ENCODE data around the gene MTREX. TPM values are rescaled to one million over a fixed set of nuclear protein-coding genes. Genes with fewer than 3 reads are reported as not detected.

MTREX gene
- polyA plus RNA-seq, 3 donors, result 10.2 to 14.4 (median 12.2) TPM

- H3K36me3 ChIP-seq (replicated peaks in 1 of 2; ENCODE audit: control insufficient read depth in 1 of 2, insufficient read depth in 2 of 2, low read length in 2 of 2), result peaks cover 30 to 76% of the 10 kb centered on the region in 2 donors
- H3K27me3 Mint-ChIP-seq (ENCODE audit: low read depth in 3 of 3), result no peaks in the 10 kb centered on the region
- no CpG with 5 or more reads among the region's 1 CpG for WGBS (ENCODE audit: insufficient coverage)
- H3K36me3 Mint-ChIP-seq, result peaks cover 50 to 52% of the 10 kb centered on the region in 2 donors
- no peak overlapping the region for H3K4me2 ChIP-seq (replicated peaks; ENCODE audit: extremely low read depth, low read length, poor library complexity, severe bottlenecking)
- peaks cover 4% of the 10 kb centered on the region for H4K20me1 ChIP-seq (ENCODE audit: insufficient read depth, low read length)
- H3K79me2 ChIP-seq (ENCODE audit: insufficient read depth, low read length), result no peaks in the 10 kb centered on the region
- peaks cover 0 to 5% of the 10 kb centered on the region in 2 donors for H3K4me1 ChIP-seq (ENCODE audit: control insufficient read depth in 1 of 2, insufficient read depth in 2 of 2, low read length in 2 of 2)
- DNase-seq, result no peak
- no peak overlapping the region for H3K9ac ChIP-seq (ENCODE audit: insufficient read depth, low read length, poor library complexity, severe bottlenecking)
- H3K27ac Mint-ChIP-seq, result no peak overlapping the region
- no peaks in the 10 kb centered on the region for H3K27me3 ChIP-seq (ENCODE audit: control insufficient read depth in 2 of 2, insufficient read depth in 2 of 2, low read length in 2 of 2)
- no peak overlapping the region for H2AFZ ChIP-seq (ENCODE audit: insufficient read depth, low read depth, low read length, poor library complexity, severe bottlenecking)
- intact Hi-C loops (cut with micrococcal nuclease), result no loop called here
- no peak overlapping the region for H3K4me3 Mint-ChIP-seq
- H3K9me3 Mint-ChIP-seq, result peaks cover 0 to 2% (median 0%) of the 10 kb centered on the region in 7 donors
- H3K4me1 Mint-ChIP-seq, result peaks cover 19% of the 10 kb centered on the region
- no peaks in the 10 kb centered on the region for H3K9me3 ChIP-seq (replicated peaks in 1 of 2; ENCODE audit: control insufficient read depth in 1 of 2, insufficient read depth in 1 of 2, low read length in 2 of 2)
- no peak overlapping the region for H3K4me3 ChIP-seq (replicated peaks in 1 of 3; ENCODE audit: low read depth in 2 of 3, low read length in 3 of 3)
- H3K27ac ChIP-seq (ENCODE audit: low read depth in 1 of 2, low read length in 2 of 2), result no peak overlapping the region
- TF ChIP-seq, protein P1, sequence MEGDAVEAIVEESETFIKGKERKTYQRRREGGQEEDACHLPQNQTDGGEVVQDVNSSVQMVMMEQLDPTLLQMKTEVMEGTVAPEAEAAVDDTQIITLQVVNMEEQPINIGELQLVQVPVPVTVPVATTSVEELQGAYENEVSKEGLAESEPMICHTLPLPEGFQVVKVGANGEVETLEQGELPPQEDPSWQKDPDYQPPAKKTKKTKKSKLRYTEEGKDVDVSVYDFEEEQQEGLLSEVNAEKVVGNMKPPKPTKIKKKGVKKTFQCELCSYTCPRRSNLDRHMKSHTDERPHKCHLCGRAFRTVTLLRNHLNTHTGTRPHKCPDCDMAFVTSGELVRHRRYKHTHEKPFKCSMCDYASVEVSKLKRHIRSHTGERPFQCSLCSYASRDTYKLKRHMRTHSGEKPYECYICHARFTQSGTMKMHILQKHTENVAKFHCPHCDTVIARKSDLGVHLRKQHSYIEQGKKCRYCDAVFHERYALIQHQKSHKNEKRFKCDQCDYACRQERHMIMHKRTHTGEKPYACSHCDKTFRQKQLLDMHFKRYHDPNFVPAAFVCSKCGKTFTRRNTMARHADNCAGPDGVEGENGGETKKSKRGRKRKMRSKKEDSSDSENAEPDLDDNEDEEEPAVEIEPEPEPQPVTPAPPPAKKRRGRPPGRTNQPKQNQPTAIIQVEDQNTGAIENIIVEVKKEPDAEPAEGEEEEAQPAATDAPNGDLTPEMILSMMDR (IDR thresholded peaks at IDR 0.05), result no peak
Measured at GRCh38 chr5:55411876-55412275, 104.1 kb downstream of the MTREX start.

- Histone ChIP-seq H3K4me1 (ENCODE audit: control insufficient read depth in 1 of 2, insufficient read depth in 2 of 2, low read length in 2 of 2) (peaks cover 0 to 5% of the 10 kb centered on the region in 2 donors), H3K36me3 (replicated peaks in 1 of 2; ENCODE audit: control insufficient read depth in 1 of 2, insufficient read depth in 2 of 2, low read length in 2 of 2) (peaks cover 35 to 79% of the 10 kb centered on the region in 2 donors), H3K9me3 (replicated peaks in 1 of 2; ENCODE audit: control insufficient read depth in 1 of 2, insufficient read depth in 1 of 2, low read length in 2 of 2) (no peaks in the 10 kb centered on the region), H3K4me2 (replicated peaks; ENCODE audit: extremely low read depth, low read length, poor library complexity, severe bottlenecking) (no peak overlapping the region), H3K27me3 (ENCODE audit: control insufficient read depth in 2 of 2, insufficient read depth in 2 of 2, low read length in 2 of 2) (no peaks in the 10 kb centered on the region), H4K20me1 (ENCODE audit: insufficient read depth, low read length) (no peaks in the 10 kb centered on the region), H2AFZ (ENCODE audit: insufficient read depth, low read depth, low read length, poor library complexity, severe bottlenecking) (no peak overlapping the region), H3K79me2 (ENCODE audit: insufficient read depth, low read length) (no peaks in the 10 kb centered on the region), H3K27ac (ENCODE audit: low read depth in 1 of 2, low read length in 2 of 2) (no peak overlapping the region), H3K9ac (ENCODE audit: insufficient read depth, low read length, poor library complexity, severe bottlenecking) (no peak overlapping the region), H3K4me3 (replicated peaks in 1 of 3; ENCODE audit: low read depth in 2 of 3, low read length in 3 of 3) (no peak overlapping the region)
- H3K27ac Mint-ChIP-seq, result no peak overlapping the region
- intact Hi-C loops (cut with micrococcal nuclease), result no loop called here
- no CpG with 5 or more reads among the region's 2 CpGs for WGBS (ENCODE audit: insufficient coverage)
- peaks cover 0 to 2% (median 0%) of the 10 kb centered on the region in 7 donors for H3K9me3 Mint-ChIP-seq
- no peak for DNase-seq
- TF ChIP-seq, protein P1 (IDR thresholded peaks at IDR 0.05), result no peak
- peaks cover 11% of the 10 kb centered on the region for H3K4me1 Mint-ChIP-seq
- H3K36me3 Mint-ChIP-seq, result peaks cover 52% of the 10 kb centered on the region in 2 donors
- H3K4me3 Mint-ChIP-seq, result no peak overlapping the region
- no peaks in the 10 kb centered on the region for H3K27me3 Mint-ChIP-seq (ENCODE audit: low read depth in 3 of 3)
Measured at GRCh38 chr5:55413644-55414043, 105.9 kb downstream of the MTREX start.
